COLO668 (cell line): ENCODE data around the gene TTC23.

Source experiments
- DNase-seq: peaks from one replicate; lab custom pipeline; 2025; ENCODE audit not compliant: unreplicated experiment; lab: John Stamatoyannopoulos, UW

TTC23 gene

GRCh38 chr15:99105514-99106341 is 143.7 kb downstream of the TTC23 start:
- DNase-seq: peak; percentile 91

GRCh38 chr15:99104788-99105513 is 144.4 kb downstream of the TTC23 start, which contains the start of gene SYNM:
Gene SYNM, plus strand, starts transcription at chr15:99105080. Its CDS starts 120 bp downstream, at chr15:99105200.
- DNase-seq: peak; percentile 89

- no peak for DNase-seq
These were observed 146.1 kb downstream of the TTC23 start for GRCh38 chr15:99103279-99103678.

- DNase-seq: no peak
These were observed 146.8 kb downstream of the TTC23 start for GRCh38 chr15:99102332-99103235.

- DNase-seq: no peak
These were observed 147.9 kb downstream of the TTC23 start for GRCh38 chr15:99101501-99101900.

GRCh38 chr15:99100245-99101173 is 148.9 kb downstream of the TTC23 start:
- DNase-seq: peak; percentile 77

- no peak for DNase-seq
These were observed 149.7 kb downstream of the TTC23 start for GRCh38 chr15:99099661-99100060.

GRCh38 chr15:99098991-99099390 is 150.4 kb downstream of the TTC23 start:
- no peak for DNase-seq

GRCh38 chr15:99098426-99098825 is 151.0 kb downstream of the TTC23 start:
- DNase-seq: no peak

- DNase-seq: no peak
These were observed 151.7 kb downstream of the TTC23 start for GRCh38 chr15:99097441-99098410.

GRCh38 chr15:99096894-99097426 is 152.4 kb downstream of the TTC23 start:
- no peak for DNase-seq

- no peak for DNase-seq
These were observed 153.0 kb downstream of the TTC23 start for GRCh38 chr15:99096173-99096893.

- no peak for DNase-seq
These were observed 153.8 kb downstream of the TTC23 start for GRCh38 chr15:99095626-99096025.

GRCh38 chr15:99092554-99093172 is 156.7 kb downstream of the TTC23 start:
- no peak for DNase-seq

GRCh38 chr15:99090938-99091337 is 158.4 kb downstream of the TTC23 start:
- no peak for DNase-seq

- DNase-seq: no peak
These were observed 159.2 kb downstream of the TTC23 start for GRCh38 chr15:99090011-99090699.

GRCh38 chr15:99087405-99087943 is 161.9 kb downstream of the TTC23 start:
- no peak for DNase-seq
